ENCODE measurements around the gene NUCB2.
A peak's percentile ranks its signal among the peaks of the same experiment; 100 is the strongest.

NUCB2 gene

GRCh38 chr11:17273211-17273610 is 3.3 kb upstream of the NUCB2 start:
- no peak overlapping the region for H3K27ac ChIP-seq

GRCh38 chr11:17273668-17274282 is 2.8 kb upstream of the NUCB2 start:
- H3K27ac ChIP-seq: no peak overlapping the region

More at GRCh38 chr11:17273211-17273610, 3.3 kb upstream of the NUCB2 start:
- no peak for TF ChIP-seq CTCF (conservative IDR thresholded peaks at IDR 0.05)

GRCh38 chr11:17275400-17276235 is 921 bp upstream of the NUCB2 start:
- peak overlapping the region; percentile 86 for H3K27ac ChIP-seq
- no peak for TF ChIP-seq CTCF (conservative IDR thresholded peaks at IDR 0.05)

More at GRCh38 chr11:17273668-17274282, 2.8 kb upstream of the NUCB2 start:
- no peak for TF ChIP-seq CTCF (conservative IDR thresholded peaks at IDR 0.05)

GRCh38 chr11:17277024-17277584 is 565 bp downstream of the NUCB2 start:
- no peak for TF ChIP-seq CTCF (conservative IDR thresholded peaks at IDR 0.05)
- H3K27ac ChIP-seq: peak overlapping the region; percentile 86

GRCh38 chr11:17280494-17281127 is 4.1 kb downstream of the NUCB2 start:
- H3K27ac ChIP-seq: peak overlapping the region; percentile 41
- TF ChIP-seq CTCF (conservative IDR thresholded peaks at IDR 0.05): no peak

- no peak for TF ChIP-seq CTCF (conservative IDR thresholded peaks at IDR 0.05)
- no peak overlapping the region for H3K27ac ChIP-seq
These were observed 9.8 kb downstream of the NUCB2 start for GRCh38 chr11:17286332-17286731.

GRCh38 chr11:17287058-17287457 is 10.5 kb downstream of the NUCB2 start:
- no peak overlapping the region for H3K27ac ChIP-seq
- TF ChIP-seq CTCF (conservative IDR thresholded peaks at IDR 0.05): no peak

All from VCaP (cell line).